Spleen (tissue), 11 donors: Measurements from ENCODE around the gene SHC3. TPM values are rescaled to one million over a fixed set of nuclear protein-coding genes. Genes with fewer than 3 reads are reported as not detected.

Source experiments
- DNase-seq: peaks from one replicate; pipeline ENCODE4 v3.0.0-alpha.2; 2020
- H3K27ac ChIP-seq, 8 donors: fragments of 200-600 bp; sonication (generic) in 7 of 8; 1 replicate in 4 of 8; 2 replicates in 4 of 8; pipeline versions ENCODE4 v1.5.0 to v1.8.0; 2016 to 2021; ENCODE audit warnings: inconsistent platforms in 4 of 8, mild to moderate bottlenecking in 4 of 8, moderate library complexity in 1 of 8
- H3K27me3 ChIP-seq, 7 donors: fragments of 200-600 bp; sonication (generic) in 6 of 7; replicated peaks in 1 of 7; 1 replicate in 4 of 7; 2 replicates in 3 of 7; pipeline versions ENCODE4 v1.5.0 to v1.8.0; 2016 to 2021; ENCODE audit warnings: inconsistent platforms in 3 of 7, mild to moderate bottlenecking in 1 of 7
- H3K36me3 ChIP-seq, 6 donors: fragments of 200-600 bp; sonication (generic) in 5 of 6; 1 replicate in 4 of 6; 2 replicates in 2 of 6; pipeline versions ENCODE4 v1.5.0 to v1.8.0; 2016 to 2021; ENCODE audit warnings: inconsistent platforms in 2 of 6
- H3K4me1 ChIP-seq, 6 donors: fragments of 200-600 bp; sonication (generic) in 5 of 6; 1 replicate in 3 of 6; 2 replicates in 3 of 6; pipeline versions ENCODE4 v1.5.0 to v1.8.0; 2016 to 2021; ENCODE audit warnings: inconsistent platforms in 3 of 6
- H3K4me3 ChIP-seq, 8 donors: fragments of 200-600 bp; sonication (generic) in 7 of 8; 1 replicate in 4 of 8; 2 replicates in 4 of 8; pipeline versions ENCODE4 v1.5.0 to v1.8.0; 2016 to 2021; ENCODE audit warnings: inconsistent platforms in 4 of 8, mild to moderate bottlenecking in 4 of 8, moderate library complexity in 2 of 8
- H3K9me3 ChIP-seq, 8 donors: fragments of 200-600 bp; sonication (generic) in 7 of 8; 1 replicate in 4 of 8; 2 replicates in 4 of 8; pipeline versions ENCODE4 v1.5.0 to v1.8.0; 2016 to 2021; ENCODE audit warnings: inconsistent platforms in 4 of 8
- CTCF ChIP-seq, 11 experiments: fragments of 200-600 bp in 7 of 11; fragments of 450-650 bp in 4 of 11; sonication (generic) in 4 of 11; IDR thresholded peaks in 8 of 11; conservative IDR thresholded peaks in 3 of 11; 1 replicate in 7 of 11; 2 replicates in 4 of 11; pipeline versions ENCODE4 v1.4.0 to v1.8.0; 2016 to 2021; ENCODE audit warnings: antibody characterized with exemption in 11 of 11, inconsistent platforms in 4 of 11, mild to moderate bottlenecking in 1 of 11
- POLR2A ChIP-seq, 3 donors: fragments of 450-650 bp; IDR thresholded peaks; one replicate each; pipeline ENCODE4 v1.5.1; 2017; ENCODE audit warnings: antibody characterized with exemption in 3 of 3, mild to moderate bottlenecking in 1 of 3
- POLR2AphosphoS5 ChIP-seq, 3 donors: sonication (generic); formaldehyde crosslinking; IDR thresholded peaks; one replicate each; pipeline ENCODE4 v1.5.1; 2017; ENCODE audit warnings: antibody characterized with exemption in 3 of 3
- WGBS, 5 donors: extraction: QIAGEN DNeasy Blood & Tissue Kit in 3 of 5; methylation state at CpG; one replicate each; pipeline versions ENCODE4 v1.1.5 to v1.1.7; 2013 to 2018; 5-methylcytosine and 5-hydroxymethylcytosine counted together
- intact Hi-C: fragments of 100-400 bp; cut with DNase I; formaldehyde crosslinking; loops from one replicate; pipeline ENCODE4 v1.15.0; 2023; ENCODE audit warnings: low total_unique reads
- polyA plus RNA-seq, 3 donors: library from polyadenylated mRNA; stranded (reverse); fragments of 200-250 nt; gene quantifications; one replicate each; pipeline ENCODE4 v1.2.1, GENCODE V29; 2013
- total RNA-seq, 7 donors: library from RNA; depleted of rRNA in 3 of 7; stranded (reverse); fragments of >200 nt in 3 of 7; fragmentation: NEBNext Ultra II Directional in 4 of 7; extraction: Animal tissue kit (Norgen Biotek cat#: 25700) in 4 of 7; gene quantifications; one replicate each; pipeline versions ENCODE4 v1.1.0 to v1.2.1, GENCODE V29; 2016 to 2021
- donor health status: healthy with polysubstance abuse.
- donor health status: DM: no; HTN: no; CAD: no; lungs with moderate emphysema.
- donor health status: DM: no; HTN: no; CAD: no.
- donor health status: Bipolar disorder and iron deficiency.
- donor health status: healthy.
- donor health status: DM: no; HTN: no; CAD: no.
- donor health status: DM: yes; HTN: yes; CAD: no.

SHC3 gene
- total and polyA plus RNA-seq, 10 donors = 0.03 to 0.70 (median 0.07) TPM; not detected in 1

GRCh38 chr9:89172398-89172797 lies 6.2 kb downstream of the SHC3 start:
- Histone ChIP-seq H3K4me3 (no peak overlapping the region), H3K27me3 (peaks cover 0 to 70% (median 36%) of the 10 kb centered on the region in 7 donors), H3K4me1 (peaks cover 0 to 7% (median 4%) of the 10 kb centered on the region in 6 donors), H3K9me3 (no peaks in the 10 kb centered on the region), H3K27ac (no peak overlapping the region), H3K36me3 (no peaks in the 10 kb centered on the region)
- 38 to 57% (median 53%) methylated on average over 2 of the region's 2 CpGs for WGBS, 5 donors
- intact Hi-C loops = no loop called here
- DNase-seq = no peak
- no peak for TF ChIP-seq CTCF (IDR thresholded peaks at IDR 0.05 in 8 of 11, conservative IDR thresholded peaks at IDR 0.05 in 3 of 11)
- no peak for TF ChIP-seq POLR2A (IDR thresholded peaks at IDR 0.05)
- TF ChIP-seq POLR2AphosphoS5 (IDR thresholded peaks at IDR 0.05) = no peak

GRCh38 chr9:89171693-89172092 lies 6.9 kb downstream of the SHC3 start:
- no peaks in the 10 kb centered on the region for H3K36me3 ChIP-seq
- no peak overlapping the region for H3K4me3 ChIP-seq
- intact Hi-C loops = no loop called here
- H3K27ac ChIP-seq = no peak overlapping the region
- H3K9me3 ChIP-seq = no peaks in the 10 kb centered on the region
- no peak for TF ChIP-seq POLR2AphosphoS5 (IDR thresholded peaks at IDR 0.05)
- TF ChIP-seq CTCF (IDR thresholded peaks at IDR 0.05 in 8 of 11, conservative IDR thresholded peaks at IDR 0.05 in 3 of 11) = no peak
- 75 to 85% (median 80%) methylated on average over 4 of the region's 4 CpGs for WGBS, 5 donors
- H3K4me1 ChIP-seq = peaks cover 0 to under 1% (median 0%) of the 10 kb centered on the region in 6 donors
- DNase-seq = no peak
- H3K27me3 ChIP-seq = peaks cover 0 to 69% (median 30%) of the 10 kb centered on the region in 7 donors

DNA sequence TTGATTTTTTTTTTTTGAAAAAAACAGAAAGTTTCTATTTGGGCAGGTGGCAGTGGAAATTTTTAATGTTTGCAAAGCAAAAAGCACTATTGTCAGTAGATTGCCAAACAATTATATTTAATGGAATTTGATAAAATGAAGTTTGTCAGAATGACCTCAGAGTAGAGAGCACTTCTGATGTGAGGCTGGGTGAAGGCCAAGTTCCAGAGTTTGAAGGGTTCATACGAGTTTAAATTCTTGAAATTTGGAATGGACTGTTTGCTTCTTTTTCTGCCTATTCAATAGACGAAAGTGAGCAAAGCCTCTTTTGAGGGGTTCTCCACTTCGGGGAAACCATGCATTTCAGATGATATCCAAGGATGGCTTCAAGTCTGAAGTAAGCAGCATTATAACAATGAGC lies 7.4 kb downstream of the SHC3 start:
- no peak overlapping the region for H3K27ac ChIP-seq
- DNase-seq = no peak
- no peak overlapping the region for H3K4me3 ChIP-seq
- TF ChIP-seq POLR2A (IDR thresholded peaks at IDR 0.05) = no peak
- no peaks in the 10 kb centered on the region for H3K4me1 ChIP-seq
- H3K9me3 ChIP-seq = no peaks in the 10 kb centered on the region
- WGBS, 5 donors = 58 to 83% (median 70%) methylated on average over 3 of the region's 3 CpGs
- intact Hi-C loops = no loop called here
- peaks cover 0 to 68% (median 25%) of the 10 kb centered on the region in 7 donors for H3K27me3 ChIP-seq
- no peaks in the 10 kb centered on the region for H3K36me3 ChIP-seq

DNA sequence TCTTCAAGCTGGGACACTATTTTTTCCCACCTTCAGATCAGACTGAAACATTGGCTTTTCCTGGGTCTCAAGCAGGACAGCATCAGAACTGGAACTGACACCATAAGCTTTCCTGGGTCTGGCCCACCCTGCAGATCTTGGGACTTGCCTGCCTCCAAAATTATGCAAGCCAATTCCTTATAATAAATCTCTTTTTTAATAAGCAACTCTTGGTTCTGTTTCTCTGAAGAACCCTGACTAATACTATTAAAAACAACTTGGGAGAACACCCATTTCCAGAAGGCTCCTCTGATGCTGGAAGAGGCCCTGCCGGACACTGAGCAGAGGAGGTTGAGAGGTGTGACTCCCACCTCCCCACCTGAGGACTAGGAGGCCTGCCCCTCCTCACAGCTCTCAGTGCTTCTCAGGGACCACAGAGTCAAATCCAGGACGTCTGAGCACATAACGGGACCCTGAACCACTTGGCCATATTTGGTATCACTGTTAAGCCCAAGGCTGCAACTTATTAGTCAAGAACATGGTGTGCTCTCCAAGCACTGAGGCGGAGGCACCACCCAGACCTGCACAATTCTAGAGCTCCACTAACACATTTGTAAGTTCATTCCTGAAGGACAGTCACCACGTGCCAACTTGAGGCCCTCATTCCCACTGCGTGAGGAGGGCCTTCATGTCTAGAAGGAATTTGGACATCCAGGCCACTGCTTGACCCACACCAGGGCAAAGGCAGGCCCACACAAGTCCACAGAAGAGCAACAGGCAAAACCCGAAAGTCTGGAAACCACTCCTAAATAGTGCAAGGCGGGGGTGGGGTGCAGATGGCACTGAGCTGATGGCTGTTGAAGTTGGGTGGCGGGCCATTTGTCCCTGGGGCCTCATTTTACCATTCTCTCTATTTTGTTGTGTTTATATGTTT lies 9.5 kb downstream of the SHC3 start:
- H3K4me1 ChIP-seq = no peaks in the 10 kb centered on the region
- no peak overlapping the region for H3K4me3 ChIP-seq
- H3K9me3 ChIP-seq = no peaks in the 10 kb centered on the region
- H3K36me3 ChIP-seq = no peaks in the 10 kb centered on the region
- intact Hi-C loops = no loop called here
- peaks cover 0 to 47% (median 7%) of the 10 kb centered on the region in 7 donors for H3K27me3 ChIP-seq
- 83 to 91% (median 86%) methylated on average over 9 of the region's 9 CpGs for WGBS, 5 donors
- DNase-seq = no peak
- no peak overlapping the region for H3K27ac ChIP-seq
- no peak for TF ChIP-seq CTCF (IDR thresholded peaks at IDR 0.05 in 8 of 11, conservative IDR thresholded peaks at IDR 0.05 in 3 of 11)
- no peak for TF ChIP-seq POLR2AphosphoS5 (IDR thresholded peaks at IDR 0.05)
- no peak for TF ChIP-seq POLR2A (IDR thresholded peaks at IDR 0.05)
